Measurements from ENCODE around the gene DOK3.

The DOK3 gene

GRCh38 chr5:177459357-177459756 is 50.3 kb downstream of the DOK3 start:
- TF ChIP-seq POLR2A (IDR thresholded peaks at IDR 0.05; ENCODE audit: low read depth, low read length) = no peak
- no peak for FAIRE-seq
- DNase-seq (ENCODE audit: insufficient read length, low spot score) = no peak

- FAIRE-seq (no peak), DNase-seq (ENCODE audit: insufficient read length, low spot score) (peak; percentile 74)
- no peak for TF ChIP-seq POLR2A (IDR thresholded peaks at IDR 0.05; ENCODE audit: low read depth, low read length)
Measured at GRCh38 chr5:177458912-177459350, 50.7 kb downstream of the DOK3 start.

- TF ChIP-seq POLR2A (IDR thresholded peaks at IDR 0.05; ENCODE audit: low read depth, low read length) = no peak
- no peak for DNase-seq (ENCODE audit: insufficient read length, low spot score)
- FAIRE-seq = no peak
Measured at GRCh38 chr5:177457852-177458681, 51.6 kb downstream of the DOK3 start.

GRCh38 chr5:177456976-177457851 is 52.4 kb downstream of the DOK3 start:
- no peak for TF ChIP-seq POLR2A (IDR thresholded peaks at IDR 0.05; ENCODE audit: low read depth, low read length)
- peak; percentile 100 for DNase-seq (ENCODE audit: insufficient read length, low spot score)
- FAIRE-seq = peak; percentile 91

- no peak for FAIRE-seq
- TF ChIP-seq POLR2A (IDR thresholded peaks at IDR 0.05; ENCODE audit: low read depth, low read length) = no peak
Measured at GRCh38 chr5:177456591-177456964, 53.0 kb downstream of the DOK3 start.

GRCh38 chr5:177455661-177456590 is 53.7 kb downstream of the DOK3 start:
- DNase-seq (ENCODE audit: insufficient read length, low spot score) (peak; percentile 97), FAIRE-seq (no peak)
- TF ChIP-seq POLR2A (IDR thresholded peaks at IDR 0.05; ENCODE audit: low read depth, low read length) = no peak

More at GRCh38 chr5:177456591-177456964, 53.0 kb downstream of the DOK3 start:
- no peak for DNase-seq (ENCODE audit: insufficient read length, low spot score)

- no peak for TF ChIP-seq POLR2A (IDR thresholded peaks at IDR 0.05; ENCODE audit: low read depth, low read length)
- no peak for FAIRE-seq
- no peak for DNase-seq (ENCODE audit: insufficient read length, low spot score)
Measured at GRCh38 chr5:177455036-177455660, 54.5 kb downstream of the DOK3 start.

- TF ChIP-seq POLR2A (IDR thresholded peaks at IDR 0.05; ENCODE audit: low read depth, low read length) = no peak
- no peak for FAIRE-seq
- DNase-seq (ENCODE audit: insufficient read length, low spot score) = peak; percentile 87
Measured at GRCh38 chr5:177454397-177455035, 55.1 kb downstream of the DOK3 start.

GRCh38 chr5:177453852-177454396 is 55.7 kb downstream of the DOK3 start:
- FAIRE-seq = no peak
- no peak for DNase-seq (ENCODE audit: insufficient read length, low spot score)
- TF ChIP-seq POLR2A (IDR thresholded peaks at IDR 0.05; ENCODE audit: low read depth, low read length) = no peak

- DNase-seq (ENCODE audit: insufficient read length, low spot score) (peak; percentile 75), FAIRE-seq (no peak)
- no peak for TF ChIP-seq POLR2A (IDR thresholded peaks at IDR 0.05; ENCODE audit: low read depth, low read length)
Measured at GRCh38 chr5:177452688-177453638, 56.7 kb downstream of the DOK3 start.

All from H54 (cell line).